Measurements from ENCODE around the gene NDUFC2.

Gene NDUFC2

DNA sequence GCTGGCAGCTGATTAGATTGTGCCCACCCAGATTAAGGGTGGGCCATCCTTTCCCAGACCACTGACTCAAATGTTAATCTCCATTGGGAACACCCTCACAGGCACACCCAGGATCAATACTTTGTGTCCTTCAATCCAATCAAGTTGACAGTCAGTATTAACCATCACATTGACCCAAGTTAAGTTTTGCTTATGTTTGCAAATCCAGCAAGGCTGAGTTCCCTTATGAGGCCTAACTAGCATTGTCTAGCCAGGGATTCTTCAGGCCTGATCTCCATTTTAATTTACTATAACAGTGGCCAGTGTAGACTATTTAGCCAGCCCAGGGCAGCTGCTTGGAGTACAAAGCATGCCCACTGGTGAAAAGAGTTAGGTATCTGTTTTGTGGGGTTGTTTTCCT lies 54.3 kb downstream of the NDUFC2 start:
- no peak for DNase-seq

DNA sequence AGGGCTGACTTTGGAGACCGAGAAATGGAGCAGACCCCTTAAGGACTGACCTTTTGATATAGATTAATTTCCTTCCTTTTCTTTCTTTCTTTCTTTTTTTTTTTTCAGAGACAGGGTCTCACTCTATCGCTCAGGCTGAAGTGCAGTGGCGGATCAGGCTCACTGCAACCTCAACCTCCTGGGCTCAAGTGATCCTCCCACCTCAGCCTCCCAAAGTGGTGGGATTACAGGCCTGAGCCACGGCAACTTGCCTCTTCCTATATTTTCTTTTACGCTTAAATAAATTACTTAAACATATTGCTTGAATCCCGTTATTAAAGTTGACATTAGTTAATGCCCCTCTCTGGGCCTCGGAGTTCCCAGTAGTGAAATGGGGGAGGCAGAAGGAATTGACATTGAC lies 56.2 kb downstream of the NDUFC2 start:
- no peak for DNase-seq

DNA sequence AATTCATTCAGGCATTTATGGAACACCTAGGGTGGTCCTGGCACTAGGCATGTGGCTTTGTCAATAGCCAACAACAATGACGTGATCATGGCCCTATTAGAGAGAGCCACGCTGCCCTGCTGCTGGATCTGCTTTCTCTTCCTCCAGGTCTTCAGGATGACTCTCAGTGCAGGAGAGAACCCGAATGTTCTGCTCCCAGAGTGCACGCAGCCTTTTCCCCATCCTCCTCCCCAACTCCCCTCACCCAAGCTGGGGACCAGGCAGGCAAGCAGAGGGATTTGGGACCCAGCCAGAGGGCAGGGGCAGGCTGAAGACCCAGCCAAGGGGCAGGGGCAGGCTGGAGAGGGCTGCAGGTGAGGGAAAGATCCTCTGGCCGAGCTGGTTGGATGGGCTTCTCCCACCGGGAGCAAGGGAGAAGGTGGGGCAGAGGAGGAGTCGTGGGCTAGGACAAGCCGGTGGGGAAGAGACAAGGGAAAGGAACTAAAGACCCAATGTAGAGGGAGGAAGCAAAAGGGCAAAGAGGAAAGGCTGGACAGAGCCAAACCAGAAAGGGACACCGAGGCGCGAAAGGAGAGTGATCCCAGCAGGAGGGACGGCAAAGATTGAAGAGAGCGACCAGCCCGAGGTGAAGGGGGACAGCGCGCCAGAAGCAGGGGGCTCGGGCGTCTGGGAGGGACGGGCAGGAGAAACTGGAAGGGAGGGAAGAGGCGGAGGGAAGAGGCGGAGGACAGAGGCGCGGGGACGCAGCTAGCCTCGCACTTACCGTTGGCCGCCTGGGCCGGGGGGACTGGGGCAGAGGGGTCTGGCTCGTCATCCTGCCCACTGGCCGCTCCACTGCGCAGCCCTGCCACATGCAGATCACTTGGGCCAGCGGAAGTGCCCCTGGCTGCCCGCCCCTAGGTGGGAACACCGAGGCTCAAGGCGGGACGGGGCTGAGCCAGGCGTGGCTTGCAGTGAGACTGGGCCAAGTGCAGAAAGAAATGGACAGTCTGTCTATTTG lies 57.0 kb downstream of the NDUFC2 start, which contains the start of gene KCTD14:
Gene KCTD14, minus strand, starts transcription at position 880 of the 1,000 bp plus-strand sequence. Its CDS starts 27 bp downstream, at position 853.
- DNase-seq, result no peak

DNA sequence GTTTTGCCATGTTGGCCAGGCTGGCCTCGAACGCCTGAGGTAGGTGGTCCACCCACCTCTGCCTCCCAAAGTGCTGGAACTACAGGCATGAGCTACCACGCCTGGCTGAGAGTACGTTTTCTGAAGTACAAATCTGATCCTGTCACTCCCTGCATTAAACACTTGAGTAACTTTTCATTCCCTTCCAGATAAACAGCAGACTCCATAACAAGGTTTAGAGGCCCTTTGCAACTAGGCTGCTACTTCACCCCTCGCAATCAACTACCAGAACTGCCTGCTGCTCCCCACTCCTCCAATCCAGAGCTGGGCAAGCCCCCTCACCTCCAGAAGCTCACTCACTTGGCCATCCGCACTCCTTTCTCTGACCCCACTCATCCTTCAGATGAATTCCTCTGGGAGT lies 58.1 kb downstream of the NDUFC2 start:
- no peak for DNase-seq

DNA sequence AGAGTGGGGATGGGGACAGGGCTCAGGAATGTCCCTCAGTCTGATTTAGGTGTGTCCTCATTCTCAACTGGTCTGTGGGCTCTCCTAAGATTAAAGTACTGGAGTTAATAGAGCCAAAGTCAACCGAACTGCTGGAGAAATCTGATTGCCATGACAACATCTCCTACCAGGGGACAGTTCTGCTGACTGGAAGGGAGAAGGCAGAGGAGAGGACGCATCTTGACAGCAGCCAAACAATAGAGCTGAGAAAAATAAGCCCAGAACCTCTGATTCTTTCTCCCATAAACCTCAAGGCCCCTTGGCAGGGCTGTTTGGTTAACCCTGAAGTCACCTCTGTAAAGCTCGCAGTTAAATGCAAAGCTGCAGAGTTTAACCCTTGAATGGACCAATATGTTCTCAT lies 59.4 kb downstream of the NDUFC2 start:
- no peak for DNase-seq

DNA sequence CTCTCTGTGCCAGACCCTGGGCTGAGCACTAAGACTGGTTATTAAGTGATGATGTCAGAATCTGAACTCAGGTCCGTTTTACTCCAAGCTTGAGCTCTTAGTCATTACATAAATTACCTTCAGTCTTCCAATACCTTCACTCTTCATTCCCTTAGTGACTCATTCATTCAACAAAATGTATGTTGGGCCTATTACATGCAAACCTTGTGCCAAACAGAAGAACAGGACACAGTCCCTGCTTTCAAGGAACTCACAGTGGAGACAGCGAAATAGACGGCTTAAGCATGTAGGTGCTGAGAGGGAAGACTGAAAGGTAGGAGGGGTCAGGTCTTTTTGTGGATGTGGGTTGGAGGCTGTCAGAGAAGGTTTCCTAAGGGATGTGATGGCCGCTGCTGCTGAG lies 59.9 kb downstream of the NDUFC2 start:
- DNase-seq, result no peak

Data from Kasumi-1 (cell line).